ENCODE results near the gene ACKR1.

DNA sequence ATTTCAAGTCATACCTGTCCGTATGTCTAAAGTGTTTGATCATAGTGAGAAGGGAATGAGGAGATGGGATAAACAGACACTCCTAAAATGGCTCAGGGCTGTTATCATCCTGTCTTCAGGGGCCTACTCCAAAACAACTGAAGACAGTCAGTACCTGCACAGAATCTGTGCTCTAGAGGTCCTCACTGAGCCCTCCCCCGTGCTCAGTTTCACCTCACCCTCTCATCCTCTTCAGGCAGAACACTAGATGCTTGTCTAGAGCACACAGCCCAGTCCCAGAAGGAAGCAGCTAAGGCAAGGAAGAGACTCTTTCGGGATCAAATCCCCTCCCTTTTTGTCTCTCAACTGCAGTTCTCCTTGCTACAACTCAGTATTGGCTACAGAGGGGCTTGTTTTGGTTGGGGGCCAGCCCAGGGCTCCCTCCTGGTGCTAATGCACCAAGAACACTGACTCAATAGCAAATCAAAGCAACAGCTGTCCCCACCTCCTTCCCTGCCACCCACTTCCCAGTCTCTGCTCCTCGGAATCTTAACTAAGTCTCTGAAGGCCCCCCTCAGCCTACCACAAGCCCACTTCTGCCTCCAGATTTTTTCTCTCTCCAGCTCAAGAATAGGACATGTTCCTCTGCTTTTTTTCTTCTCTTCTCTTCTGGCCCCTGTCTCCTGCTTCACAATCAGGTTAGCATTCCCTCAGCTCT, 23.2 kb upstream of the ACKR1 start:
- TF ChIP-seq, protein P1, sequence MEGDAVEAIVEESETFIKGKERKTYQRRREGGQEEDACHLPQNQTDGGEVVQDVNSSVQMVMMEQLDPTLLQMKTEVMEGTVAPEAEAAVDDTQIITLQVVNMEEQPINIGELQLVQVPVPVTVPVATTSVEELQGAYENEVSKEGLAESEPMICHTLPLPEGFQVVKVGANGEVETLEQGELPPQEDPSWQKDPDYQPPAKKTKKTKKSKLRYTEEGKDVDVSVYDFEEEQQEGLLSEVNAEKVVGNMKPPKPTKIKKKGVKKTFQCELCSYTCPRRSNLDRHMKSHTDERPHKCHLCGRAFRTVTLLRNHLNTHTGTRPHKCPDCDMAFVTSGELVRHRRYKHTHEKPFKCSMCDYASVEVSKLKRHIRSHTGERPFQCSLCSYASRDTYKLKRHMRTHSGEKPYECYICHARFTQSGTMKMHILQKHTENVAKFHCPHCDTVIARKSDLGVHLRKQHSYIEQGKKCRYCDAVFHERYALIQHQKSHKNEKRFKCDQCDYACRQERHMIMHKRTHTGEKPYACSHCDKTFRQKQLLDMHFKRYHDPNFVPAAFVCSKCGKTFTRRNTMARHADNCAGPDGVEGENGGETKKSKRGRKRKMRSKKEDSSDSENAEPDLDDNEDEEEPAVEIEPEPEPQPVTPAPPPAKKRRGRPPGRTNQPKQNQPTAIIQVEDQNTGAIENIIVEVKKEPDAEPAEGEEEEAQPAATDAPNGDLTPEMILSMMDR (IDR thresholded peaks at IDR 0.05), result no peak
- TF ChIP-seq POLR2AphosphoS5 (IDR thresholded peaks at IDR 0.05; ENCODE audit: low read depth, low read length), result no peak

All from Panc1 (cell line).